ENCODE results near the gene CD300LD. TPM values are rescaled to one million over a fixed set of nuclear protein-coding genes. Genes with fewer than 3 reads are reported as not detected.
A peak's percentile ranks its signal among the peaks of the same experiment; 100 is the strongest.

CD300LD gene
- total RNA-seq, 4 donors from 2014 or later = not detected

DNA sequence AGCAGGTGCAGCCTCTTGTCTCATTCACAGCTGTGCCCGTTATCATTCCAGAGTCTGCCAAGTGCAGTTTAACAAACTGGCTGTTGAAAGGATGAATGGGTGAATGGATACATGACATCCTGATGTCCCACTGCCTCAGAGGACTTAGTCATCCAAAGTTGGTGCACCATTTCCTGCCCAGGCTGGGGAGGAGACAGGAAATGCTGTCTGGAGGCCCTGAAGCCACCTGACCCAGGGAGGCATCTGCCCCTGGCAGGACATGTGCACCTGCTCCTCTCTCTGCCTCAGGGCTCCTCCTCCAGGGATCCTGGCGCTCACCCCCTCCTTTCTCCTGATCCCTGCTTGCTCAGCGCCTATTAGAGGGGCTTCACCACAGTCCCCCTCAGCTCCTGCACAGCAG lies 44.3 kb downstream of the CD300LD start:
- DNase-seq (ENCODE audit: extremely low spot score) = no peak

DNA sequence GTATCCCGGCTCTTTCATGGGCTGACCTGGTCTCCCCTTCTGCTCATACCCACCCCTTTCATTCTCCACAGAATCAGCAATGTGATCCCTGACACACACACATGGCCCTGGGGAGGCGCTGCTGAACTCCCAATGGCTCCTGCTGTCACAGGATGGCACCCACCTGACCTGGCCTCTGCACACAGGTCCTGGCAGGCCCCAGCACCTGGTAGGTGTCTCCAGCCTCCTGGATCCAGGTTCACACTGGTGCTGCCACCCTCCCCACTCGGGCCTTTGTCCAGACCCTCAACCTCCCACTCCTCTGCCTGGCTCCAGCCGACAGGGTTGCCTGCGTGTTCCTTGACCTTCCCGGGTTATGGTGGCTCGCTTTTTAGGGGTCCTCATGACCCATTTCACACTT lies 44.8 kb downstream of the CD300LD start:
- no peak for DNase-seq (ENCODE audit: extremely low spot score)
- intact Hi-C loops (cut with DNase I) = no loop called here
- 93% methylated on average over 5 of the region's 7 CpGs for WGBS

More for the DNA sequence above, 44.3 kb downstream of the CD300LD start:
- no peak for TF ChIP-seq EP300 (IDR thresholded peaks at IDR 0.05)
- TF ChIP-seq, protein P1, sequence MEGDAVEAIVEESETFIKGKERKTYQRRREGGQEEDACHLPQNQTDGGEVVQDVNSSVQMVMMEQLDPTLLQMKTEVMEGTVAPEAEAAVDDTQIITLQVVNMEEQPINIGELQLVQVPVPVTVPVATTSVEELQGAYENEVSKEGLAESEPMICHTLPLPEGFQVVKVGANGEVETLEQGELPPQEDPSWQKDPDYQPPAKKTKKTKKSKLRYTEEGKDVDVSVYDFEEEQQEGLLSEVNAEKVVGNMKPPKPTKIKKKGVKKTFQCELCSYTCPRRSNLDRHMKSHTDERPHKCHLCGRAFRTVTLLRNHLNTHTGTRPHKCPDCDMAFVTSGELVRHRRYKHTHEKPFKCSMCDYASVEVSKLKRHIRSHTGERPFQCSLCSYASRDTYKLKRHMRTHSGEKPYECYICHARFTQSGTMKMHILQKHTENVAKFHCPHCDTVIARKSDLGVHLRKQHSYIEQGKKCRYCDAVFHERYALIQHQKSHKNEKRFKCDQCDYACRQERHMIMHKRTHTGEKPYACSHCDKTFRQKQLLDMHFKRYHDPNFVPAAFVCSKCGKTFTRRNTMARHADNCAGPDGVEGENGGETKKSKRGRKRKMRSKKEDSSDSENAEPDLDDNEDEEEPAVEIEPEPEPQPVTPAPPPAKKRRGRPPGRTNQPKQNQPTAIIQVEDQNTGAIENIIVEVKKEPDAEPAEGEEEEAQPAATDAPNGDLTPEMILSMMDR (IDR thresholded peaks at IDR 0.05) = no peak
- no peak for TF ChIP-seq POLR2AphosphoS5 (IDR thresholded peaks at IDR 0.05)
- TF ChIP-seq POLR2A (IDR thresholded peaks at IDR 0.05; ENCODE audit: low read depth) = no peak
- no peaks in the 10 kb centered on the region for H3K36me3 ChIP-seq
- intact Hi-C loops (cut with DNase I) = no loop called here
- no peak overlapping the region for H3K27ac ChIP-seq (replicated peaks in 1 of 4)
- no peaks in the 10 kb centered on the region for H3K9me3 ChIP-seq
- H3K27me3 ChIP-seq = peaks cover 0 to 23% (median 0%) of the 10 kb centered on the region in 4 donors
- WGBS = 76% methylated on average over 3 of the region's 3 CpGs
- no peak overlapping the region for H3K4me3 ChIP-seq
- H3K4me1 ChIP-seq = no peaks in the 10 kb centered on the region

DNA sequence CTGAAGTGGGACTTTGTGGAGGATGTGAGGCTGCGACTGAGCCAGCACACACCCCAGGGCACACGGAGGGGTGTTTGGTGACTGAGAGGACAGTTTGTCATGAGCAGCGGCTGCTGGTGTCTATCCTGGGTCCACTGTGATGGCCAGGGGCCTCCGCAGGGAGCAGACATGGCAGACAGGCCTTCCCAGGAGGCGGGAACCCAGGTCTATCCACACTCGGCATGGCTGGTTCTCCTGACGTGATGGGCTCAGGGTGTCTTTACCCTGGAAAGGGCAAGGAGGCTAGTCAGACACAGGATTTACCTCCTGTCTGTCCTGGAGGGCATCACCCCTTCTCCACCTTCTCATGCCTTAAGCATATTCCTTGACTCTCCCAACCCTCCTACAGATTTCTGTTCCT lies 45.5 kb downstream of the CD300LD start:
- no peaks in the 10 kb centered on the region for H3K36me3 ChIP-seq
- no peak overlapping the region for H3K27ac ChIP-seq (replicated peaks in 1 of 4)
- 76% methylated on average over 7 of the region's 7 CpGs for WGBS
- intact Hi-C loops (cut with DNase I) = no loop called here
- H3K9me3 ChIP-seq = no peaks in the 10 kb centered on the region
- no peak overlapping the region for H3K4me3 ChIP-seq
- TF ChIP-seq, protein P1 (IDR thresholded peaks at IDR 0.05) = no peak
- no peak for TF ChIP-seq POLR2A (IDR thresholded peaks at IDR 0.05; ENCODE audit: low read depth)
- TF ChIP-seq EP300 (IDR thresholded peaks at IDR 0.05) = no peak
- TF ChIP-seq POLR2AphosphoS5 (IDR thresholded peaks at IDR 0.05) = no peak
- no peak for DNase-seq (ENCODE audit: extremely low spot score)
- H3K27me3 ChIP-seq = peaks cover 0 to 23% (median 0%) of the 10 kb centered on the region in 4 donors
- H3K4me1 ChIP-seq = no peaks in the 10 kb centered on the region

More for the DNA sequence above, 44.8 kb downstream of the CD300LD start:
- TF ChIP-seq, protein P1 (IDR thresholded peaks at IDR 0.05) = no peak
- TF ChIP-seq EP300 (IDR thresholded peaks at IDR 0.05) (no peak), POLR2A (IDR thresholded peaks at IDR 0.05; ENCODE audit: low read depth) (no peak), POLR2AphosphoS5 (IDR thresholded peaks at IDR 0.05) (no peak)
- no peaks in the 10 kb centered on the region for H3K4me1 ChIP-seq
- H3K36me3 ChIP-seq = no peaks in the 10 kb centered on the region
- no peak overlapping the region for H3K27ac ChIP-seq (replicated peaks in 1 of 4)
- H3K4me3 ChIP-seq = no peak overlapping the region
- no peaks in the 10 kb centered on the region for H3K9me3 ChIP-seq
- H3K27me3 ChIP-seq = peaks cover 0 to 23% (median 0%) of the 10 kb centered on the region in 4 donors

DNA sequence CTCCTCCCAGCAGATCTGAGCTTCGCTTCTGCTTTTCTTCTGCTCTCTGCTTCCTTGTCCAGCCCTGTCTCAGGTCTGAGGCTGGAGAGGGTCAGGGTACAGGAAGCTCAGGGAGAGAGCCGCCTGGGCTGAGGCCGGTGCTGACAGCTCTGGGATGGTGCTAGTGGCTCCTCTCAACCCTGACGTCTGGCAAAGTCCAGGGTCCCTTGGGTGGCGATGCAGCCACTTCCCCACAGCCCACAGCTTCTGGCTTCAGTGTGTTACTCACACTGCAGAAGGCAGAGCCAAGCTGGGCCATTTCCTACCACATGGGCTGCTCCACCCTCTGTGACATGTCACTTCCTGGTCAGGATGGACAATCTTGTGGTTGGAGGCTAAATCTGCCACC lies 46.2 kb downstream of the CD300LD start, which contains the start of gene CD300C:
Gene CD300C (minus strand): TSS at position 273 of the 388 bp plus-strand sequence. CDS start 333 bp downstream, outside the sequence.
- Histone ChIP-seq H3K27ac (replicated peaks in 1 of 4) (peak within 1 kb of the TSS in 1 of 4 donors; percentile 31), H3K9me3 (no peaks in the 10 kb centered on the region), H3K4me3 (peak within 1 kb of the TSS; percentile 20 to 30 (median 22)), H3K27me3 (peaks cover 0 to 19% (median 0%) of the 10 kb centered on the region in 4 donors), H3K36me3 (no peaks in the 10 kb centered on the region), H3K4me1 (no peaks in the 10 kb centered on the region)
- intact Hi-C loops (cut with DNase I) = no loop called here
- TF ChIP-seq, protein P1 (IDR thresholded peaks at IDR 0.05) = no peak
- TF ChIP-seq POLR2A (IDR thresholded peaks at IDR 0.05; ENCODE audit: low read depth) (peak; percentile 10), POLR2AphosphoS5 (IDR thresholded peaks at IDR 0.05) (no peak), EP300 (IDR thresholded peaks at IDR 0.05) (no peak)
- 62% methylated on average over 5 of the region's 5 CpGs for WGBS
- no peak for DNase-seq (ENCODE audit: extremely low spot score)
